ENCODE data around the gene RPE. TPM values are rescaled to one million over a fixed set of nuclear protein-coding genes. Genes with fewer than 3 reads are reported as not detected.

The RPE gene
- total and polyA plus RNA-seq, 10 of the 15 experiments (the other 5 are each of a cell fraction or from before 2014, with no cell fraction given), result 41.5 to 75.3 (median 46.8) TPM

- H3K79me2 ChIP-seq (ENCODE audit: control insufficient read depth, insufficient read depth, low read length), result no peaks in the 10 kb centered on the region
- intact Hi-C loops (cut with micrococcal nuclease; ENCODE audit: unreplicated experiment) (no loop called here), in situ Hi-C loops (cut with MboI) (no loop called here)
- no peak overlapping the region for H3K4me3 ChIP-seq
- no peak for ATAC-seq
- H4K20me1 ChIP-seq (ENCODE audit: control insufficient read depth, insufficient read depth), result no peaks in the 10 kb centered on the region
- no peak overlapping the region for H3K9ac ChIP-seq (ENCODE audit: control insufficient read depth, insufficient read depth, low read length)
- no peak overlapping the region for H3K4me2 ChIP-seq (ENCODE audit: control insufficient read depth, insufficient read depth)
- no peaks in the 10 kb centered on the region for H3K9me3 ChIP-seq (replicated peaks; ENCODE audit: control insufficient read depth, insufficient read depth, low read length)
- DNase-seq (ENCODE audit: low read depth, low spot score), result no peak
- no peaks in the 10 kb centered on the region for H3K4me1 ChIP-seq (ENCODE audit: control insufficient read depth, insufficient read depth, low read length)
- H3K27ac ChIP-seq (ENCODE audit: control insufficient read depth, insufficient read depth), result no peak overlapping the region
- H3K27me3 ChIP-seq (replicated peaks in 1 of 2; ENCODE audit: control insufficient read depth in 2 of 2, insufficient read depth in 2 of 2, low read length in 1 of 2), result no peaks in the 10 kb centered on the region
- peaks cover 2 to 34% of the 10 kb centered on the region in 2 experiments; a peak in 3 of 4 replicates for H3K36me3 ChIP-seq (ENCODE audit: control insufficient read depth in 2 of 2, insufficient read depth in 2 of 2, low read length in 1 of 2)
- no peak for FAIRE-seq
- POLR2A ChIA-PET, result no interaction called here
- WGBS (ENCODE audit: insufficient coverage, insufficient replicate concordance, low lambda C conversion rate, missing lambda C conversion rate), result 100% methylated on average over 1 of the region's 1 CpG
- no TSS peak for BruUV-seq (replicated peaks)
- CTCF ChIA-PET, result interaction anchor here (0.7 to 1.1 kb wide), 2 partner anchors 8 to 64 kb away, joined by 3 to 4 read pairs; no protein-coding TSS in a partner anchor
- SMC1A ChIA-PET (ENCODE audit: uncharacterized antibody, unreplicated experiment), result interaction anchor here (1.4 to 1.8 kb wide), 2 partner anchors 8 to 16 kb away, joined by 4 to 5 read pairs; no protein-coding TSS in a partner anchor
- TF ChIP-seq CBX5 (IDR thresholded peaks at IDR 0.05; ENCODE audit: low read depth) (no peak), FOXM1 (IDR thresholded peaks at IDR 0.05; ENCODE audit: low read depth, low read length) (no peak), HDGF (IDR thresholded peaks at IDR 0.05) (no peak), MTA3 (IDR thresholded peaks at IDR 0.05; ENCODE audit: borderline replicate concordance, low read length) (no peak), JUND (IDR thresholded peaks at IDR 0.05; ENCODE audit: low read depth, low read length) (no peak), IRF4 (IDR thresholded peaks at IDR 0.05; ENCODE audit: low read depth, low read length) (no peak), KAT2A (conservative IDR thresholded peaks at IDR 0.05; ENCODE audit: control insufficient read depth, low read depth, low read length) (no peak), EP300 (IDR thresholded peaks at IDR 0.05; ENCODE audit: borderline replicate concordance in 1 of 2, control insufficient read depth in 1 of 2, low read depth in 2 of 2, low read length in 2 of 2) (no peak), E2F8 (IDR thresholded peaks at IDR 0.05; ENCODE audit: low read depth, partially characterized antibody) (no peak), NFIC (IDR thresholded peaks at IDR 0.05; ENCODE audit: low read depth, low read length) (no peak), KDM1A (IDR thresholded peaks at IDR 0.05; ENCODE audit: borderline replicate concordance) (no peak), SIX5 (IDR thresholded peaks at IDR 0.05; ENCODE audit: low read depth, low read length, severe bottlenecking) (no peak)
- TF ChIP-seq, protein P1, sequence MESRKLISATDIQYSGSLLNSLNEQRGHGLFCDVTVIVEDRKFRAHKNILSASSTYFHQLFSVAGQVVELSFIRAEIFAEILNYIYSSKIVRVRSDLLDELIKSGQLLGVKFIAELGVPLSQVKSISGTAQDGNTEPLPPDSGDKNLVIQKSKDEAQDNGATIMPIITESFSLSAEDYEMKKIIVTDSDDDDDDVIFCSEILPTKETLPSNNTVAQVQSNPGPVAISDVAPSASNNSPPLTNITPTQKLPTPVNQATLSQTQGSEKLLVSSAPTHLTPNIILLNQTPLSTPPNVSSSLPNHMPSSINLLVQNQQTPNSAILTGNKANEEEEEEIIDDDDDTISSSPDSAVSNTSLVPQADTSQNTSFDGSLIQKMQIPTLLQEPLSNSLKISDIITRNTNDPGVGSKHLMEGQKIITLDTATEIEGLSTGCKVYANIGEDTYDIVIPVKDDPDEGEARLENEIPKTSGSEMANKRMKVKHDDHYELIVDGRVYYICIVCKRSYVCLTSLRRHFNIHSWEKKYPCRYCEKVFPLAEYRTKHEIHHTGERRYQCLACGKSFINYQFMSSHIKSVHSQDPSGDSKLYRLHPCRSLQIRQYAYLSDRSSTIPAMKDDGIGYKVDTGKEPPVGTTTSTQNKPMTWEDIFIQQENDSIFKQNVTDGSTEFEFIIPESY (IDR thresholded peaks at IDR 0.05), result no peak
- RAD21 ChIA-PET (ENCODE audit: unreplicated experiment), result no interaction called here
- H2AFZ ChIP-seq (ENCODE audit: control insufficient read depth, low read depth, low read length), result no peak overlapping the region
Observed at GRCh38 chr2:210020138-210020537, 17.7 kb downstream of the RPE start.

Data from GM12878 (cell line).